ENCODE data around the gene PIK3C2A. TPM values are rescaled to one million over a fixed set of nuclear protein-coding genes. Genes with fewer than 3 reads are reported as not detected.

Gene PIK3C2A
- total and polyA plus RNA-seq, 2 donors (not counting 3 experiments of a cell fraction or from before 2014, with no cell fraction given): 33.7 to 142 TPM

GRCh38 chr11:17233101-17233500, 25.3 kb upstream of the PIK3C2A start:
- CTCF ChIA-PET: interaction anchor here (1.2 to 1.4 kb wide), 2 partner anchors 17 to 28 kb away, joined by 3 read pairs; no protein-coding TSS in a partner anchor
- Histone ChIP-seq H3K4me3 (replicated peaks in 1 of 3; ENCODE audit: insufficient read depth in 1 of 3, low read depth in 1 of 3, low read length in 3 of 3) (no peak overlapping the region), H3K9me3 (replicated peaks; ENCODE audit: control insufficient read depth, insufficient read depth, low read length) (no peaks in the 10 kb centered on the region), H3K27ac (ENCODE audit: insufficient read depth, low read depth, low read length) (no peak overlapping the region), H3K9me1 (replicated peaks; ENCODE audit: control insufficient read depth, extremely low read depth, insufficient read depth, low read length) (no peaks in the 10 kb centered on the region), H2AFZ (ENCODE audit: low read depth, low read length) (no peak overlapping the region), H3K36me3 (ENCODE audit: control insufficient read depth in 2 of 2, extremely low read depth in 1 of 2, insufficient read depth in 2 of 2, low read length in 2 of 2) (no peaks in the 10 kb centered on the region), H3K79me2 (ENCODE audit: control insufficient read depth, insufficient read depth, low read length) (no peaks in the 10 kb centered on the region), H4K20me1 (replicated peaks; ENCODE audit: control insufficient read depth, extremely low read depth, insufficient read depth, low read length) (no peaks in the 10 kb centered on the region), H3K4me2 (ENCODE audit: insufficient read depth, low read length) (no peak overlapping the region), H3K27me3 (ENCODE audit: control insufficient read depth in 2 of 2, insufficient read depth in 2 of 2, low read length in 2 of 2) (no peaks in the 10 kb centered on the region), H3K4me1 (ENCODE audit: control insufficient read depth, extremely low read depth, insufficient read depth, low read length) (peaks cover 3% of the 10 kb centered on the region), H3K9ac (replicated peaks; ENCODE audit: extremely low read depth, insufficient read depth, low read length) (no peak overlapping the region)
- no TSS peak for BruUV-seq (replicated peaks)
- DNase-seq (ENCODE audit: low read depth, low spot score) (no peak), FAIRE-seq (no peak)
- no peak for TF ChIP-seq POLR2AphosphoS5 (IDR thresholded peaks at IDR 0.05; ENCODE audit: insufficient read depth, low read depth, low read length)
- TF ChIP-seq EZH2 (IDR thresholded peaks at IDR 0.05; ENCODE audit: borderline replicate concordance, low read depth, low read length, severe bottlenecking): no peak
- TF ChIP-seq FOS (IDR thresholded peaks at IDR 0.05; ENCODE audit: borderline replicate concordance, insufficient read depth, low read length): no peak
- no peak for TF ChIP-seq MAX (IDR thresholded peaks at IDR 0.05; ENCODE audit: insufficient read depth, insufficient read length)
- TF ChIP-seq GATA2 (IDR thresholded peaks at IDR 0.05; ENCODE audit: insufficient read depth, insufficient read length, low read depth, low read length): no peak
- no peak for TF ChIP-seq MYC (IDR thresholded peaks at IDR 0.05; ENCODE audit: low read depth, low read length)
- TF ChIP-seq POLR2A (IDR thresholded peaks at IDR 0.05; ENCODE audit: low read depth, low read length): no peak
- TF ChIP-seq JUN (IDR thresholded peaks at IDR 0.05; ENCODE audit: borderline replicate concordance, insufficient read depth, insufficient read length, low read depth): no peak
- no peak for TF ChIP-seq CTCF (IDR thresholded peaks at IDR 0.05; ENCODE audit: extremely low read depth in 1 of 2, insufficient read depth in 1 of 2, low read depth in 1 of 2, low read length in 2 of 2)
- POLR2A ChIA-PET: no interaction called here
- dilution Hi-C loops (cut with MboI; ENCODE audit: extremely low pct_ligation_motif_present, low sequenced_read_pairs) (no loop called here), intact Hi-C loops (cut with micrococcal nuclease) (no loop called here)
